Hepatic stellate cell (primary cell): ENCODE data around the gene REXO4.

ENCODE experiments used
- DNase-seq: peaks from one replicate; pipeline ENCODE4 v3.0.0; 2011; ENCODE audit warnings: low spot score

REXO4 gene

DNA sequence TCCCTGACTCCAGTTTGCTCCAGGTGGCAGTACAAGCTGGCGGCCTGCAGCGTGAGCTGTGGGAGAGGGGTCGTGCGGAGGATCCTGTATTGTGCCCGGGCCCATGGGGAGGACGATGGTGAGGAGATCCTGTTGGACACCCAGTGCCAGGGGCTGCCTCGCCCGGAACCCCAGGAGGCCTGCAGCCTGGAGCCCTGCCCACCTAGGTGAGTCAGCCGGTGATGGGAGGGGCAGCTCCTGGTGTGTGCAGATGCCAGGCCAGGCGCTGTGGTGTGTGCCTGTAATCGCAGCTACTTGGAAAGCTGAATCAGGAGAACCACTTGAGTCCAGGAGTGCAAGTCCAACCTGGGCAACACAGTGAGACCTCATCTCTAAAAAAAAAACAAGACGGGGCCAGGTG lies 31.9 kb upstream of the REXO4 start:
- DNase-seq: no peak

DNA sequence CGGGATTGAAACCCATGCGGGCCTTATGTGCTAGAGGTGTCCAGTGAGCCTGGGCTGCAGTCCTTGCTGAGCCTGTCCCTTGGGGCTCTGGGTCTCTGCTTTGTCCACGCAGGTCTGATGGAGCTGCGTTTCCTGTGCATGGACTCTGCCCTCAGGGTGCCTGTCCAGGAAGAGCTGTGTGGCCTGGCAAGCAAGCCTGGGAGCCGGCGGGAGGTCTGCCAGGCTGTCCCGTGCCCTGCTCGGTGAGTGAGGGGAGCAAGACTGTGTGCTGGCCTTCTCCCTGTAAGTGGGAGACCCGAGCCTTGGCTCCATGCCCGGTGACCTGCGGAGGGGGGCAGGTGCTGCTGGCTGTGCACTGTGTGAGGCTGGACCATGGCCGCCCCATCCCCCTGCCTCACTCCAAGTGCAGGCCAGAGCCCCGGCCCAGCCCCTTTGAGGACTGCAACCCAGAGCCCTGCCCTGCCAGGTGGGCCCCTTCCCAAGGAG lies 30.7 kb upstream of the REXO4 start:
- no peak for DNase-seq

DNA sequence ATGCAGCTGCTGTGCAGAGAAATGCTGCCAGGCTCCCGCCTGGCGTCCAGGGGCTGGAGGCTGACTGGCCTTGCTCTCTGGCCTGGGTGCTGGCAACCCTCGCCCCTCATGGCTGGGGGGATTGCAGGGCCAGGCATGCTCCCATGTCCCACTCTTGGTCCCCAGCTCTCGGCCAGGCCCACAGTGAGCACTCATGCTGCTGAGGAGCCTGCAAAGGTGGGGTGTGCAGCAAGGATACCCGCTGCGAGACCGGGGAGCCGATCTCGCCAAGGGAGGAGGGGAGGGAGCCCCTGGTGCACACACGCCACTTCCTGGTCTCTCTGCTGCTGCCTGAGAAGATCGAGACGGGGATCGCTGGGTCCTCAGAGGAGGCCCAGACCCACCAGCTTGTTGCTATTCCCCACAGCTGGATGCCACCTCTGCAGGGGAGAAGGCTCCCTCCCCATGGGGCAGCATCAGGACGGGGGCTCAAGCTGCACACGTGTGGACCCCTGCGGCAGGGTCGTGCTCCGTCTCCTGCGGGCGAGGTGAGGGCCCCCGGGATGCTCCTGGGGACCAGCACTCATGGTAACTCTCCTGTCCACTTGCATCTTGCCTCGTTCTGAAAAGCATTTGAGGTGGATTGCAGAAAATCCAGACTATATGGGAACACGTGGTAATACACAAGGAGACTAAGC lies 27.6 kb upstream of the REXO4 start:
- DNase-seq: no peak

DNA sequence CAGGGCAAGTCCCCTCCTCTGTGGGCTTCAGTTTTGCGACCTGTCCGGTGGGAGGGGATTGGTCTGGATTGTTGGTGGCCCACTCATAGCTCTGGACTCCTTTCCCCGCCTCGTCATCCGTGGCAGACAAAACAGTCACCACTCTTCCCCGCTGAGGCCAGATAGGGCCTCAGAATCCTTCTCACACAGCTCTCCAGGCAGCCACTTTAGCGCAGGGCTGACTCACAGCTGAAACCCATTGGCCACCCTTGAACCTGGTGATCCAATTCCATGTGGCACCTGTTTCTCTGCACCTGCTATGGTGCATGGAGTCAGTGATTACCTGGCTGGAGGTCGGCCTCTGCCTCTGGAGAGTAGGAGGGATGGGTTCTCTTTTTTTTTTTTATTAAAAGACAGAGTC lies 26.2 kb upstream of the REXO4 start:
- peak; percentile 47 for DNase-seq

DNA sequence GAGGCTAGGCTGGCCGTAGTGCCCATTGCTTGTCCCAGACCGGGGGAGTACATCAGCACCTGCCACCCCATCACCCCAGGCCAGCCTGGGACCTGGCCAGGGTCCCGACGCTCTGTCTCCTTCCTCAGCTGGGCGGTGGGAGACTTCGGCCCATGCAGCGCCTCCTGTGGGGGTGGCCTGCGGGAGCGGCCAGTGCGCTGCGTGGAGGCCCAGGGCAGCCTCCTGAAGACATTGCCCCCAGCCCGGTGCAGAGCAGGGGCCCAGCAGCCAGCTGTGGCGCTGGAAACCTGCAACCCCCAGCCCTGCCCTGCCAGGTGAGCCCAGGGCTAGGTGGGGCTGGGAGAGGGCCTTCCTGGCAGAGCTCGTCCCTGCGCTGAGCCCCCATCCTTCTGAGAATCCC lies 25.4 kb upstream of the REXO4 start:
- DNase-seq: no peak

DNA sequence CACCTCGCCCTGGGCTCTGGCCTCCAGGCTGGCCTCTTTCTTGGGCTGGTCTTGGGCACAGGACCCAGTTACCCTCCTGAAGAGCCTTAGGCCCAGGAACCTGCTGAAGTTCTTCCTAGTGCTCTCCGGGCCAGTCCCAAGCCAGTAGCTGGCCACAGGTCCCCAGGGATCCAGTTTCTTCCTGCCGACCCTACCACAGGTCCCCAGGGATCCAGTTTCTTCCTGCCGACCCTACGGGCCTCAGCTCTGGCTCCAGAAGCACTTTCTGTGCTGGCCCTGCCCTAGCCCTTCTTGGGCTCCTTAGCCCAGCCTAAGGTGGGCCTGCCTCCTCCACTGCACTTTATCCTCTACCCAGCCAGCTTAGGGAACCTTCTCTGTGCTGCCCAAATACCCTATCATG lies 23.8 kb upstream of the REXO4 start:
- DNase-seq: no peak

DNA sequence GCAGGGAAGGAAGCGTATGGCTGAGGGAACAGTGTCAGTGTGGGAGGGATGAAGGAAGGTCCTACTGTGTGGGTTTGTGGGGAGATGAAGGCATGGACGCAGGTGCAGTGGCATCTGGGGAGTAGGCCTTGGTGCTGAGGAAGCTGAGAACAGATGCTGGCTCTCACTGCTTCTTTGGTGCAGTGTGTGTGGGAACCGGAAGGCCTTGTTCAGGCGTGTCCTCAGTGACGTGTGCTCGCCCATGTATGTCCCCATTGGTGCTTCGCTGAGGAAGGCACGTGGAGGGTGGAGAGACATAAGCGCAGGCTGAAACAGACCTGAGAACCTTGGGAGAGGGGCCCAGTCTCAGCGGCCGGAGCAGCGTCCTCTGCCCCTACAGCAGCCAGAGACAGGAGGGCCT lies 23.1 kb upstream of the REXO4 start:
- DNase-seq: no peak

DNA sequence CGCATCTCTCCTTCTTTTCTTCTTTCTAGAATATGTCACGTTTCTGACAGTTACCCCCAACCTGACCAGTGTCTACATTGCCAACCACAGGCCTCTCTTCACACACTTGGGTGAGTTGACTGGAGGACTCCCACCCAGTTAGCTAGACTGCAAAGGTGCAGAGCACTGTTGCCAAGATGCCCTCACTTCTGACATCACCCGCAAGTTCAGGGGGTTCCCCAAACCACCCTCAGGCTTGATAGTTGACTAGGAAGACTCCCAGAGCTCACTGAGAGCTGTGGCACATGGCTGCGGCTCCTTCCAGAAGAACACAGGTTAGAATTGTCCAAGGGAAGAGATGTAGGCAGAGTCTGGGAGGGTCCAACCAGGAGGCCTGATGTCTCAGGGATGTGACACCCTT lies 21.5 kb upstream of the REXO4 start:
- DNase-seq: no peak

DNA sequence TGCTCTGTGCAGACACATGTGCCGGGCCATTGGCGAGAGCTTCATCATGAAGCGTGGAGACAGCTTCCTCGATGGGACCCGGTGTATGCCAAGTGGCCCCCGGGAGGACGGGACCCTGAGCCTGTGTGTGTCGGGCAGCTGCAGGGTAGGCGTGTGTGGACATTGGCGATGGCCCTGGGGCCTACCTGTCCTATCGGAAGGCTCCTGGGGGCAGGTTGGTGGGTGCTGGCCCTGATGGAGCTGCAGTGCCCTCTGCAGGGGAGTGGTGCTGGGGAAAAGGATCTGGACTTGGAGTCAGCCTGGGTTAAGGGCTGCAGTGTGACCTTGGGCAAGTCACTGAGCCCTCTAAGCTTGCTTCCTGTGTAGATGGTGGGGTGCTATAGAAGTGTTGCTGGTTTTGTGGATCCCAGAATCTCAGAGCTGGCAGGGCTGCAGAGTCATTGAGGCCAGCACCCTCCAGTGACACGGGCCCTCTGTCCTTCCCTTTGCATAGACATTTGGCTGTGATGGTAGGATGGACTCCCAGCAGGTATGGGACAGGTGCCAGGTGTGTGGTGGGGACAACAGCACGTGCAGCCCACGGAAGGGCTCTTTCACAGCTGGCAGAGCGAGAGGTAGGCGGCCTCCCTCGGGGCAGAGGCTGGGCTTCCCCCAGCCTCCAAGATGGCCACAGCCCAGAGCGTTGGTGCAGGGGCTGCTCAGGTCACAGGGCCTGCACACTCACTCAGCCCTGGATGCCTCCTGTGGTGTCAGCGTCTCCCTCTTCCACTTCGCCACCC lies 20.1 kb upstream of the REXO4 start:
- DNase-seq: no peak

DNA sequence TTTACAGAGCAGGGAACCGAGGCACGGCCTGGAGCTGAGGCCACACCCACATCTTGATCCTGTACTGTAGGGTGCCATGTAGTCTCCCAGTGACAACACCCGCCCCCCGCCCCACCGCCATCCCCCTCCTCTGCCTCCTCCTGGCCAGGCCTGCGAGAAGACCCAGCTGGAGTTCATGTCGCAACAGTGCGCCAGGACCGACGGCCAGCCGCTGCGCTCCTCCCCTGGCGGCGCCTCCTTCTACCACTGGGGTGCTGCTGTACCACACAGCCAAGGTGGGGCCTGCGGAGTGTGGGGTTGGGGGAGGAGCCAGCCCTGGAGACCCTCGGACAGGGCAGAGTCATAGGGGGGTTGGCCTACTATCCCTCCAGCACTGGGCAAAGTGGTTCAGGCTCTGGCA lies 18.9 kb upstream of the REXO4 start:
- DNase-seq: no peak

DNA sequence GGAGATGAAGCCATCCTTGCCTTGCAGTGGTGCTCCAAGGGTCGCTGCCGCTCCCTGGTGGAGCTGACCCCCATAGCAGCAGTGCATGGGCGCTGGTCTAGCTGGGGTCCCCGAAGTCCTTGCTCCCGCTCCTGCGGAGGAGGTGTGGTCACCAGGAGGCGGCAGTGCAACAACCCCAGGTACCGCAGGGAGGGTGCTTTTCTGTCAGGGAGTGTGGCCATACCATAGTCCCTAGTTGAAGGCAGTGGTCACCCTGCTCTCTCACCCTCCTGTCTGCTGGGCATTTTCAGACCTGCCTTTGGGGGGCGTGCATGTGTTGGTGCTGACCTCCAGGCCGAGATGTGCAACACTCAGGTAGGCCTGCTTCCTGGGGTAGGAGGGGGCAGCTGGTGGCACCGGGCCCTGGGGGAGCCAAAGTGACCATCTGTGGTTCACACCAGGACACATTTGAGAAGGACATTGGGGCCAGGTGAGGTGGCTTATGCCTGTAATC lies 15.6 kb upstream of the REXO4 start:
- DNase-seq: no peak

DNA sequence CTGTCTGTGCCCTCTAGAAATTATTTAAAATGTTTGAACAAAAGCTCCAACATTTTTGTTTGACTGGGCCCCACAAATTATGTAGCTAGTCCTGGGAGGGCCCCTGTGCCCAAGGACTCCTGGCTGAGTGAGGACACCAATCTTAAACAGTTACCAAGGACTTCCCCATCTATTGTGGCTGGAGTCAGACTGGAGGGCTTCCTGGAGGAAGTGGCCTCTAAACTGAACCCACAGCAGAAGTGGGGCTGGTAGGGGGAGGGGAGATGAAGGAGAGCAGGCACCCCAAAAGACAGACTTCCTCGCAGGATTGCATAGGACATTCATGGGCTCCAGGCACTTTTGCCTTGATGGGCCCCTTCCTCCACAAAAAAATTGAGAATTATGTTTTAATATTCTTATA lies 12.4 kb upstream of the REXO4 start:
- no peak for DNase-seq

DNA sequence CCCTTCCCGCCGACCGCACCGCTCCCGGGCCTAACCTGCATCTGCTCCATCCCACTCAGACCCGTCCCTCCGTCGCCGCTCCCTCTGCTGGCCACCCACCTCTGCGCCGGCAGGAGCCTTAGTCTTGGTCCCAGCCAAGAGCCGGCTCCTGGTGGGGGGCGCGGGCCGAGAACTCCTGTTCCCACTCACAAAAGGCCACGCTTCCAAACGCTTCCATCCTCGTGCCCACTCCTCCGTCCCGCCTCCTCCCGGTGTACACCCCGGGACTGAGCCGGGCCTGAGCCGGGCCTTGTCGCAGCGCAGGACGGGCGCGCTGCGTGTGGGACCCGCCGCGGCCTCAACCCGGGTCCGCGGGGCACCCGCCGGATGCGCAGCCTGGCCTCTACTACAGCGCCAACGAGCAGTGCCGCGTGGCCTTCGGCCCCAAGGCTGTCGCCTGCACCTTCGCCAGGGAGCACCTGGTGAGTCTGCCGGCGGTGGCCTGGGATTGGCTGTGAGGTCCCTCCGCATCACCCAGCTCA lies 11.9 kb upstream of the REXO4 start:
- DNase-seq: no peak

DNA sequence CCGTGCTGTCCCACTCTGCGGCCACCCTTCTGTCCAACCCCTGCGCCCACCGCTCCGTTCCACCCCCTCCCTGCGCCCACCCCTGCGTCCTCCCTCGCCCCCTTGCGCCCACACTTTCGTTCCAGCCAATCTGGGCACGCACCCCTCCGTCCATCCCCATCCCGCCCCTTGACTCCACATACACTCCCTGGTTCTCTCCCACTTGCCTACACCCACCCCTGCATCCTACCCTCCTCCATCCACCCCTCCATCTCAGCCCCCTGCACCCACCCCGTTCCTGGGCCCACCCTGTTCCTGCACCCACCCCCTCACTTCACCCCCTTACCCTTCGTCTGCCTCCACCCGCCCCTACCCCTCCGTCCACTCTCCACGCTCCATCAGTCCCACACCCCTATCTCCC lies 11.4 kb upstream of the REXO4 start:
- DNase-seq: no peak

DNA sequence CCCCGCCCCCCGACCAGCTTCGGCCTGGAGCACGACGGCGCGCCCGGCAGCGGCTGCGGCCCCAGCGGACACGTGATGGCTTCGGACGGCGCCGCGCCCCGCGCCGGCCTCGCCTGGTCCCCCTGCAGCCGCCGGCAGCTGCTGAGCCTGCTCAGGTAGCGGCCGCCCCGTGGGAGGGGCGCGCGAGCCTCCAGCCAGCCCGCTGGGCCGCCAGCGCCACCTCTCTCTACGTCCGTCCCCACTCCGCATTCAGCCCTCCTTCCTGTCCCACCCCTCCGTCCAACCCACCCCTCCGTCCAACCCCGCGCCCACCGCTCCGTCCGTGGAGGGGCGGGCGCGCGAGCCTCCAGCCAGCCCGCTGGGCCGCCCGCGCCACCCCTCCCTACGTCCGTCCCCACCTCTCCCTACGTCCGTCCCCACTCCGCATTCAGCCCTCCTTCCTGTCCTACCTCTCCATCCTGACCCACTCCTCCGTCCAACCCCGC lies 10.8 kb upstream of the REXO4 start:
- DNase-seq: no peak

DNA sequence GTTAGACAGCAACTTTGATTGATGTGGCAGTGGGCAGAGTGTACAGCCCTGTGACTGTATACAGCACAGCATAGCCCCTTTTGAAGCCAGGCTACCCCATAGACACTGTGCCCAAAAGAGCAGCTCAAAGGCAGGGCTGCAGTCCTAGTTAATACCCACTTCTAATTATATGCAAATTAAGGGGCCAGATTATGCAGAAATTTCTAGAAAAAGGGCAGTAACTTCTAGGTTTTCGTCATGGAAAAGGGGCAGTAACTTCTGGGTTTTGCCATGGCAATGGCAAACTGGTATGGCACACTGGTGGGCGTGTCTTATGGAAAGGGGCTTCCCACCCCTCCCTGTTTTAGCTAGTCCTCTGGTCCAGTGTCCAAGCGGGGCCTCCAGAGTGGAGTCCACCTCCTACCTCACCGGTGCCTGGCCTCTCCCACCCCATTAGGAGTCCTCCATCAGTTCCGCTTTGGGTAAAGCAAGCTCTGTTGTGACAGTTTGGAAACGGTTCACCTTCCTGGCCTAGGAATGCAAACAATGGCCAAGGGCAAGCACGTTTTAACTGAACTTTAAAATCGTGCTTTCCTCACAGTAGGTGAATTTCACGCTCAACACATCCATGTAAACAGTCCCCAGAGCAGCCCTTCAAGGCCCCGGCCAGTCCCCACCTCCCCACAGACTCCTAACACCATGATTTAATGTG lies 10.0 kb upstream of the REXO4 start:
- no peak for DNase-seq

DNA sequence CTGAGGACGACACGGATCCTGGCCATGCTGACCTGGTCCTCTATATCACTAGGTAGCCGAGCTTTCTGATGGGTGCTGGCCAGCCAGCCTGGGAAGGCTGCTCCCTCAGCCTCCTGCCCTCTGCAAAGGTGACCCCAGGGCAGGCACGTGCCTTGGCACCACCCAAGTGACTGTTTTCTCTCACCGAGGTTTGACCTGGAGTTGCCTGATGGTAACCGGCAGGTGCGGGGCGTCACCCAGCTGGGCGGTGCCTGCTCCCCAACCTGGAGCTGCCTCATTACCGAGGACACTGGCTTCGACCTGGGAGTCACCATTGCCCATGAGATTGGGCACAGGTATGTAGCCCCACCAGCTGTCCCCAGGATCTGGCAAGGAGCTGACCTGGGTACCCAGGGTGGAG lies 8.2 kb upstream of the REXO4 start:
- DNase-seq: no peak

DNA sequence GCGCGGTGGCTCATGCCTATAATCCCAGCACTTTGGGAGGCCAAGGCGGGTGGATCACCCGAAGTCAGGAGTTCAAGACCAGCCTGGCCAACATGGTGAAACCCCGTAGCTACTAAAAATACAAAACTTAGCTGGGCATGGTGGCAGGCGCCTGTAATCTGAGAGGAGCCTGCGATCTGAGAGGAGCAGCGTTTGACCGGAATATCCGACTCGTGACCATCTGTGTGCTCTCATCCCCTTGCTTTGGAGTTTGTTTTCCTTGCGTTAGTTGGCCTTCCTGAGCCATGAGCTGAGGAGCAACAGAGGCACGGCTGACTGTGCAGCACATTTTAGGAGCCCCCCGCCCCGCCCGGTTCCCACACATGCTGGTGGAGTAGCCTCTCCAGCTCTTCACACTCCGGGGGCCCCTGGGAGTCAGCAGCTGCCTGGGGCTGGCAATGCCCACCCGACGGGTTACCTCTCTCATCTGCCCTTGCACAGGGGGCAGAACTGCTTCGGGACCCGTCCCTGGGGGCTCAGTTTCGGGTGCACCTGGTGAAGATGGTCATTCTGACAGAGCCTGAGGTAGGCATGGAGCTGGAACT lies 7.3 kb upstream of the REXO4 start:
- DNase-seq: no peak

DNA sequence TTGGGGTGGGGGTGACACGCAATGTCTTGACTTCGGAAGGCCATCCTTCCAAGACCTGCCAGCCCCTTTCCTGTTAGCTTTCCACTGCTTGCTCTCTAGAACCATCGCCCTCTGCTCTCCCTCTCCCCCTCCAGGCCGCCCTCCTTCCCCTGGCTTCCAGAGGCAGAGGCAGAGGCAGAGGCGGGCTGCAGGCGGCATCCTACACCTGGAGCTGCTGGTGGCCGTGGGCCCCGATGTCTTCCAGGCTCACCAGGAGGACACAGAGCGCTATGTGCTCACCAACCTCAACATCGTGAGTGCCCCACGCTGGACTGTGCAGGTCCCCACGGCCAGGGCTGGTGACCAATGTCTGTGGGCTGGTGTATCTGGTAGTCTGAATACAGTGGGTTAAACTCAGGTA lies 6.4 kb upstream of the REXO4 start:
- no peak for DNase-seq

DNA sequence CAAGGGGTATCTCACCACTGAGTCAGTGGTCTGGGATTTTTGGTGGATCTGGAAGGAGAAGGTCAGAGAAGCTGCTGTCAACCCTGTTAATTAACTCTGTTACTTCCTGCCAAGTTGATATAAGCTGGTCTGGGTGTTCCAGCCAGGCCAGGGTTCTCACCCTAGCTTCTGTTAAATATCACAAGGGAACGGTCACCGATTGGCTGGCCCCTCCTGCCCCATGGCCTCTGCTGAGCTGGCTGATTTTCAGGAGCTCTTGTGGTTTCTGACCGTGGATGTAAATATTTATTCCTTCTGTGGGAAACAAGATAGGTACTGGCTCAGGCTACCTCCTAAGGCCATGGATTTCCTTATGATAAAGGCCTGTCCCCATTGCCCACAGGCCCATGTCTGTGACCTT lies 5.4 kb upstream of the REXO4 start:
- no peak for DNase-seq

DNA sequence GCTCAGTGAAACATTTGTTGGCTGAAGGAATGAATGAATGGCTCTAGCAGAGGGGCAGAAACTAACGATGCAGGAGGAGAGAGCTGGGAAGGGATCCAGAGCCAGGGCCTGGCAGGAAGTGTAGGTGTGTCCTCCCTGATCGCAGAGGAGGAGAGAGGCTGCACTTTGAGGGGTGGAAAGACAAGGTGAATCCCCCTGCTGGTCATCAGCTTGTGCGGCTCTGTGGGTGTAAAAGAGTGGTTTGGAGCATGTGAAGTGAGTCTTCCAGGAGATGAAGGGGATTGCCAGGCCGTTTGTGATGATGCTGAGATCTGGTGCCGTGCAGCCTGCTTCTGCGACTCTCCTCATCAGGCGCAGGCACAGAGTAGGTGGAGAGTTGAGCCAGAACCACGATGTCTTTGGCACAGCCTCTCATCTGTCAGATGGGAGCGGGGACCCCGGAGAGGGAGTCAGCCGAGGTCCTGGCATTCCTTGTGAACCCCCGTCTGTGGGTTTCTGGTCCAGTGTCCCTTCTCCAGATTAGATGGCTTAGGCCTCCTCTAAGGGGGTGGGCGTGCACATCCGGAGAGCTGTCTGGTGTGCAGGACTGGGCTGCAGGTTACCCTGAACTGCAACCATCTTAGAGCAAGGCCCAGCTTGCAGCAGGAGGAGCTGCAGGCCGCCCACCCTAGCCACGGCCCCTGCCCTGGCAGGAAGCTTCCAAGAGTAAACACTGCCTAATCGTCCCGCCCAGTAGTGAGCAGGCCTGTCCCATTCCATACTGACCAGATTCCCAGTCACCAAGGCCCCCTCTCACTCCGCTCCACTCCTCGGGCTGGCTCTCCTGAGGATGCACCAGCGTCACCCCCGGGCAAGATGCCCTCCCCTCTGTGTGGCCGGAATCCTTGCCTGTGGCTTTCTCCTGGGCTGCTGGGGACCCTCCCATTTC lies 4.1 kb upstream of the REXO4 start, which contains the start of gene ADAMTS13:
Gene ADAMTS13 (plus strand): TSS at position 753 of the 928 bp plus-strand sequence. CDS start 77 bp downstream, at position 830.
- no peak for DNase-seq
